Omental fat pad (tissue), 4 donors: ENCODE results near the gene JAK3. TPM values are rescaled to one million over a fixed set of nuclear protein-coding genes. Genes with fewer than 3 reads are reported as not detected.

Experiments used
- ATAC-seq: fragments of 150-250 bp; one replicate; pipeline ENCODE4 v1.9.1; 2016; ENCODE audit warnings: mild to moderate bottlenecking, moderate library complexity; ENCODE audit not compliant: low FRiP score
- DNase-seq: peaks from one replicate; pipeline ENCODE4 v3.0.0-alpha.2; 2019; ENCODE audit warnings: low spot score
- total RNA-seq, 4 donors: library from RNA; depleted of rRNA; stranded (reverse); fragments of >200 nt; gene quantifications; one replicate each; pipeline ENCODE4 v1.1.0, GENCODE V29; 2016
- TF ChIP-seq, protein P1 (sequence below), 3 donors: fragments of 450-650 bp; IDR thresholded peaks; one replicate each; pipeline ENCODE4 v1.5.1; 2016 to 2017; ENCODE audit warnings: antibody characterized with exemption in 3 of 3, mild to moderate bottlenecking in 3 of 3, moderate library complexity in 2 of 3

Gene JAK3
- total RNA-seq, 4 donors from 2014 or later = 2.3 to 25.1 (median 13.4) TPM

GRCh38 chr19:17871878-17872250 lies 24.1 kb upstream of the JAK3 start, which contains the start of gene SLC5A5:
Gene SLC5A5, plus strand, starts transcription at chr19:17871945. Its CDS starts 375 bp downstream, at chr19:17872320.
- TF ChIP-seq, protein P1, sequence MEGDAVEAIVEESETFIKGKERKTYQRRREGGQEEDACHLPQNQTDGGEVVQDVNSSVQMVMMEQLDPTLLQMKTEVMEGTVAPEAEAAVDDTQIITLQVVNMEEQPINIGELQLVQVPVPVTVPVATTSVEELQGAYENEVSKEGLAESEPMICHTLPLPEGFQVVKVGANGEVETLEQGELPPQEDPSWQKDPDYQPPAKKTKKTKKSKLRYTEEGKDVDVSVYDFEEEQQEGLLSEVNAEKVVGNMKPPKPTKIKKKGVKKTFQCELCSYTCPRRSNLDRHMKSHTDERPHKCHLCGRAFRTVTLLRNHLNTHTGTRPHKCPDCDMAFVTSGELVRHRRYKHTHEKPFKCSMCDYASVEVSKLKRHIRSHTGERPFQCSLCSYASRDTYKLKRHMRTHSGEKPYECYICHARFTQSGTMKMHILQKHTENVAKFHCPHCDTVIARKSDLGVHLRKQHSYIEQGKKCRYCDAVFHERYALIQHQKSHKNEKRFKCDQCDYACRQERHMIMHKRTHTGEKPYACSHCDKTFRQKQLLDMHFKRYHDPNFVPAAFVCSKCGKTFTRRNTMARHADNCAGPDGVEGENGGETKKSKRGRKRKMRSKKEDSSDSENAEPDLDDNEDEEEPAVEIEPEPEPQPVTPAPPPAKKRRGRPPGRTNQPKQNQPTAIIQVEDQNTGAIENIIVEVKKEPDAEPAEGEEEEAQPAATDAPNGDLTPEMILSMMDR (IDR thresholded peaks at IDR 0.05) = no peak
- no peak for ATAC-seq
- no peak for DNase-seq

DNA sequence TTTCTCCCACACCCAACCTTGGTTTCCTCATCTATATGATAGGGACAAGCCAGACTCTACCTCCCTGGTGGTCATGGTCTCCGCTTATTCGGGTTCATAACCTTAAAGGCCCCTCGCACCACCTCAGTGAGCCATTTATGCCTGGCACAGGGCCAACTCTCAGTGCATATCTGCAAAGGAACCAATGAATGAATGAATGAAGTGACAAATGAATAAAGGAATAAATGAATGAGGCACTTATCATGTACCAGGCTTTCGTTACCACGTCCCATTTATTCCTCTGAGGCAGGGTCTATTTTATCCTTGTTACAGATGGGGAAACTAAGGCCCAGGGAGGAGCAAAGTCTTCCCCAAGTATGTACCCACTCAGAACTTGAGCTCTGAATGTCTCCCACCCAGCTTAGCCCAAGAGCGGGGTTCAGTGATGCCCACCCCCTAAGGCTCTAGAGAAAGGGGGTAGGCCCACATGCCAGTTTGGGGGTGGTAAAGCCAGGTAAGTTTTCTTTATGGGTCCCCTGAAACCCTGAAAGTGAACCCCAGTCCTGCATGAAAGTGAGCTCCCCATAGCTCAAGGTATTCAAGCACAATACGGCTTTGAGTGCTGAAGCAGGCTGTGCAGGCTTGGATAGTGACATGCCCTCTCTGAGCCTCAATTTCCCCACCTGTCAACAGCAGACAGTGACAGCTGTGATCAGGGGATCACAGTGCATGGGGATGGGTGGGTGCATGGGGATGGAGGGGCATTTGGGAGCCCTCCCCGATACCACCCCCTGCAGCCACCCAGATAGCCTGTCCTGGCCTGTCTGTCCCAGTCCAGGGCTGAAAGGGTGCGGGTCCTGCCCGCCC lies 23.5 kb upstream of the JAK3 start:
- no peak for ATAC-seq
- no peak for DNase-seq
- TF ChIP-seq, protein P1 (IDR thresholded peaks at IDR 0.05) = no peak

GRCh38 chr19:17869114-17869608 lies 21.4 kb upstream of the JAK3 start:
- no peak for ATAC-seq
- TF ChIP-seq, protein P1 (IDR thresholded peaks at IDR 0.05) = no peak

DNA sequence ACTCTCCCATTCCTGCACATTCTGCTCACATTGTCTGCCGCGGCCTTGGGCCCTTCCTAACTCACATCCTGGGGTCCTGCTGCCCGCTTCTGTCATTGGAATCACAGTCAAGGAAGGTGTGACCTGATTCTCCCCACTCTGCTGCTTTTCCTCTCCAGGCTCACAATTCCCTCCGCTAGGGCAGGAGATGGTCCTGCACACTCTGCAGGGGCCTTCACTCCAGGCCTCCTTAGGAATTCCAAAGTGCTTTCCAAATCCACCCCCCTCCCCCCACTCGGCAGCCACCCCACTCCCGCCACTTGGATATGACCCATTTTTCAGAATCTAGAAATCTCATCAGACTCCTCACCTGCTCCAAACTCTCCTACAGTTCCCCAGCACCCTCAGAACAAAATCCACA lies 20.9 kb upstream of the JAK3 start:
- DNase-seq (no peak), ATAC-seq (no peak)
- TF ChIP-seq, protein P1 (IDR thresholded peaks at IDR 0.05) = no peak

More at GRCh38 chr19:17869114-17869608, 21.4 kb upstream of the JAK3 start:
- DNase-seq = no peak

- TF ChIP-seq, protein P1 (IDR thresholded peaks at IDR 0.05) = no peak
- no peak for ATAC-seq
- no peak for DNase-seq
Observed at GRCh38 chr19:17866964-17867486, 19.2 kb upstream of the JAK3 start.

GRCh38 chr19:17866312-17866963 lies 18.7 kb upstream of the JAK3 start:
- DNase-seq = no peak

More at GRCh38 chr19:17866312-17866963, 18.7 kb upstream of the JAK3 start:
- TF ChIP-seq, protein P1 (IDR thresholded peaks at IDR 0.05) = no peak
- ATAC-seq = no peak
